ENCODE data around the gene HES2.

The HES2 gene

GRCh38 chr1:6419804-6420453 is at the start of gene HES2:
Gene HES2, minus strand, starts transcription at chr1:6419919. Its CDS starts 99 bp downstream, at chr1:6419820.
- Histone ChIP-seq H3K9ac (ENCODE audit: low read depth, low read length) (peak within 1 kb of the TSS; percentile 51; the same call in 1 of the 2 replicates), H3K9me3 (ENCODE audit: control insufficient read depth, insufficient read depth, low read length) (no peaks in the 10 kb centered on the region), H3K36me3 (ENCODE audit: insufficient read depth, low read length) (no peaks in the 10 kb centered on the region), H3K4me1 (ENCODE audit: insufficient read depth, low read length) (peaks cover 24% of the 10 kb centered on the region)

GRCh38 chr1:6468729-6469461 is 49.2 kb upstream of the HES2 start:
- Histone ChIP-seq H3K9me3 (ENCODE audit: control insufficient read depth, insufficient read depth, low read length) (no peaks in the 10 kb centered on the region), H3K36me3 (ENCODE audit: insufficient read depth, low read length) (no peaks in the 10 kb centered on the region; the same call in 1 of the 2 replicates), H3K4me1 (ENCODE audit: insufficient read depth, low read length) (no peaks in the 10 kb centered on the region), H3K9ac (ENCODE audit: low read depth, low read length) (no peak overlapping the region)

GRCh38 chr1:6467744-6468688 is 48.3 kb upstream of the HES2 start:
- Histone ChIP-seq H3K9ac (ENCODE audit: low read depth, low read length) (no peak overlapping the region), H3K36me3 (ENCODE audit: insufficient read depth, low read length) (no peaks in the 10 kb centered on the region; the same call in 1 of the 2 replicates), H3K9me3 (ENCODE audit: control insufficient read depth, insufficient read depth, low read length) (no peaks in the 10 kb centered on the region), H3K4me1 (ENCODE audit: insufficient read depth, low read length) (no peaks in the 10 kb centered on the region)

GRCh38 chr1:6467224-6467623 is 47.5 kb upstream of the HES2 start:
- Histone ChIP-seq H3K36me3 (ENCODE audit: insufficient read depth, low read length) (no peaks in the 10 kb centered on the region; the same call in 1 of the 2 replicates), H3K4me1 (ENCODE audit: insufficient read depth, low read length) (no peaks in the 10 kb centered on the region), H3K9me3 (ENCODE audit: control insufficient read depth, insufficient read depth, low read length) (no peaks in the 10 kb centered on the region), H3K9ac (ENCODE audit: low read depth, low read length) (no peak overlapping the region)

GRCh38 chr1:6466751-6467150 is 47.0 kb upstream of the HES2 start:
- Histone ChIP-seq H3K36me3 (ENCODE audit: insufficient read depth, low read length) (no peaks in the 10 kb centered on the region; the same call in 1 of the 2 replicates), H3K9me3 (ENCODE audit: control insufficient read depth, insufficient read depth, low read length) (no peaks in the 10 kb centered on the region), H3K4me1 (ENCODE audit: insufficient read depth, low read length) (no peaks in the 10 kb centered on the region), H3K9ac (ENCODE audit: low read depth, low read length) (no peak overlapping the region)

- H3K4me1 ChIP-seq (ENCODE audit: insufficient read depth, low read length) = no peaks in the 10 kb centered on the region
- H3K9ac ChIP-seq (ENCODE audit: low read depth, low read length) = peak within 1 kb of the TSS; percentile 39; the same call in 1 of the 2 replicates
- H3K36me3 ChIP-seq (ENCODE audit: insufficient read depth, low read length) = no peaks in the 10 kb centered on the region; the same call in 1 of the 2 replicates
- H3K9me3 ChIP-seq (ENCODE audit: control insufficient read depth, insufficient read depth, low read length) = no peaks in the 10 kb centered on the region
These were observed 46.3 kb upstream of the HES2 start, which contains the start of gene TNFRSF25 for GRCh38 chr1:6466023-6466422. Gene TNFRSF25, minus strand, starts transcription at chr1:6466173. Its CDS starts 66 bp downstream, at chr1:6466107.

GRCh38 chr1:6465461-6466005 is 45.8 kb upstream of the HES2 start:
- no peaks in the 10 kb centered on the region for H3K4me1 ChIP-seq (ENCODE audit: insufficient read depth, low read length)
- H3K36me3 ChIP-seq (ENCODE audit: insufficient read depth, low read length) = no peaks in the 10 kb centered on the region; the same call in 1 of the 2 replicates
- no peaks in the 10 kb centered on the region for H3K9me3 ChIP-seq (ENCODE audit: control insufficient read depth, insufficient read depth, low read length)
- H3K9ac ChIP-seq (ENCODE audit: low read depth, low read length) = peak overlapping the region; percentile 39; the same call in 1 of the 2 replicates

- no peaks in the 10 kb centered on the region for H3K9me3 ChIP-seq (ENCODE audit: control insufficient read depth, insufficient read depth, low read length)
- H3K9ac ChIP-seq (ENCODE audit: low read depth, low read length) = no peak overlapping the region
- H3K36me3 ChIP-seq (ENCODE audit: insufficient read depth, low read length) = no peaks in the 10 kb centered on the region; the same call in 1 of the 2 replicates
- H3K4me1 ChIP-seq (ENCODE audit: insufficient read depth, low read length) = no peaks in the 10 kb centered on the region
These were observed 45.2 kb upstream of the HES2 start for GRCh38 chr1:6464915-6465314.

- no peak overlapping the region for H3K9ac ChIP-seq (ENCODE audit: low read depth, low read length)
- no peaks in the 10 kb centered on the region for H3K9me3 ChIP-seq (ENCODE audit: control insufficient read depth, insufficient read depth, low read length)
- no peaks in the 10 kb centered on the region; the same call in 1 of the 2 replicates for H3K36me3 ChIP-seq (ENCODE audit: insufficient read depth, low read length)
- H3K4me1 ChIP-seq (ENCODE audit: insufficient read depth, low read length) = peaks cover 1% of the 10 kb centered on the region; the same call in 1 of the 2 replicates
These were observed 44.8 kb upstream of the HES2 start for GRCh38 chr1:6464514-6464836.

GRCh38 chr1:6463120-6463412 is 43.3 kb upstream of the HES2 start:
- Histone ChIP-seq H3K36me3 (ENCODE audit: insufficient read depth, low read length) (no peaks in the 10 kb centered on the region; the same call in 1 of the 2 replicates), H3K9me3 (ENCODE audit: control insufficient read depth, insufficient read depth, low read length) (no peaks in the 10 kb centered on the region), H3K4me1 (ENCODE audit: insufficient read depth, low read length) (peaks cover 3% of the 10 kb centered on the region; the same call in 1 of the 2 replicates), H3K9ac (ENCODE audit: low read depth, low read length) (no peak overlapping the region)

GRCh38 chr1:6462412-6463119 is 42.8 kb upstream of the HES2 start:
- H3K4me1 ChIP-seq (ENCODE audit: insufficient read depth, low read length) = peaks cover 3% of the 10 kb centered on the region; the same call in 1 of the 2 replicates
- H3K36me3 ChIP-seq (ENCODE audit: insufficient read depth, low read length) = no peaks in the 10 kb centered on the region; the same call in 1 of the 2 replicates
- no peak overlapping the region for H3K9ac ChIP-seq (ENCODE audit: low read depth, low read length)
- H3K9me3 ChIP-seq (ENCODE audit: control insufficient read depth, insufficient read depth, low read length) = no peaks in the 10 kb centered on the region

- Histone ChIP-seq H3K4me1 (ENCODE audit: insufficient read depth, low read length) (peaks cover 3% of the 10 kb centered on the region; the same call in 1 of the 2 replicates), H3K9ac (ENCODE audit: low read depth, low read length) (no peak overlapping the region), H3K36me3 (ENCODE audit: insufficient read depth, low read length) (no peaks in the 10 kb centered on the region; the same call in 1 of the 2 replicates), H3K9me3 (ENCODE audit: control insufficient read depth, insufficient read depth, low read length) (no peaks in the 10 kb centered on the region)
These were observed 42.1 kb upstream of the HES2 start for GRCh38 chr1:6461538-6462411.
